ENCODE results near the gene TCF23. TPM values are rescaled to one million over a fixed set of nuclear protein-coding genes. Genes with fewer than 3 reads are reported as not detected.

TCF23 gene
- total and polyA plus RNA-seq, 9 donors: 8.4 to 72.2 (median 41.7) TPM

DNA sequence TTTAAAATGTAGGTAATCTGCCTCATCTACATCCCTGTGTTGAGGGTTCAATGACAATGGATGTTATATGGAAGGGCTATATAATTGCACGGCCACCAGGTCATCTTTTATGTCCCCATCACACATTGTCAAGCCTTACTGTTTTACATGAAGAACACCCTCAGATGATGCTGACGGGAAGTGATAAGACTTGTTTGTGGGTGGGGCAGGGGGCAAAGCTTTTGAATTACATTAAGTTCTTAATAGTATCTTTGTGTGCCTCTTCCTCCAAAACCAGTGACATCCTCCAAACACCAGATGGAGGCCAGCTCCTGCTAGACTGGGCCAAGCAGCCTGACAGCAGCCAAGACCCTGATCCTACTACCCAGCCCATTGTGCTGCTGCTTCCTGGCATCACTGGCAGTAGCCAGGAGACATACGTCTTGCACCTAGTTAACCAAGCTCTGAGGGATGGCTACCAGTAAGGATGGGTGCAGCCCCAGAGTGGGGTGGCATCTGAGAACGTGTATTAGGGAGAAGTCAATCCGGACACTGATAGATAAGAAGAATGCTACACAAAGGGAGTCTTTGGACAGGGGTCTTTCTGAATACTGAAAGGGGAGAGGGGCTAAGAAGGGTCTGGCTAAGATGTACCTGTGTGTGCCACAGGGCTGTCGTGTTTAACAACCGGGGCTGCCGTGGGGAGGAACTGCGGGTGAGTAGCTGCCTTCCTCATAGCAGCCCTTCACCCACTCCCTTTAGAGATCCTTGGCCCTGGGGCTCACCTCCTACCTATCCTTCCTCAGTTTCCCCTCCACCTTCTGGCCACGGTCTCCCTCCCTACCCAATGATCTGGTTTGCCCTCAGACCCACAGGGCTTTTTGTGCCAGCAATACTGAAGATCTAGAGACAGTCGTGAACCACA, 19.9 kb upstream of the TCF23 start:
- 51 to 61% (median 60%) methylated on average over 11 of the region's 11 CpGs for WGBS, 3 donors
- Histone ChIP-seq H3K36me3 (no peaks in the 10 kb centered on the region), H3K9me3 (no peaks in the 10 kb centered on the region), H3K27ac (no peak overlapping the region), H3K4me3 (no peak overlapping the region), H3K27me3 (no peaks in the 10 kb centered on the region), H3K4me1 (ENCODE audit: insufficient read depth) (peaks cover 6% of the 10 kb centered on the region)
- intact Hi-C loops (cut with DNase I): no loop called here
- no peak for TF ChIP-seq EP300 (IDR thresholded peaks at IDR 0.05)
- TF ChIP-seq POLR2A (IDR thresholded peaks at IDR 0.05): no peak
- TF ChIP-seq, protein P1, sequence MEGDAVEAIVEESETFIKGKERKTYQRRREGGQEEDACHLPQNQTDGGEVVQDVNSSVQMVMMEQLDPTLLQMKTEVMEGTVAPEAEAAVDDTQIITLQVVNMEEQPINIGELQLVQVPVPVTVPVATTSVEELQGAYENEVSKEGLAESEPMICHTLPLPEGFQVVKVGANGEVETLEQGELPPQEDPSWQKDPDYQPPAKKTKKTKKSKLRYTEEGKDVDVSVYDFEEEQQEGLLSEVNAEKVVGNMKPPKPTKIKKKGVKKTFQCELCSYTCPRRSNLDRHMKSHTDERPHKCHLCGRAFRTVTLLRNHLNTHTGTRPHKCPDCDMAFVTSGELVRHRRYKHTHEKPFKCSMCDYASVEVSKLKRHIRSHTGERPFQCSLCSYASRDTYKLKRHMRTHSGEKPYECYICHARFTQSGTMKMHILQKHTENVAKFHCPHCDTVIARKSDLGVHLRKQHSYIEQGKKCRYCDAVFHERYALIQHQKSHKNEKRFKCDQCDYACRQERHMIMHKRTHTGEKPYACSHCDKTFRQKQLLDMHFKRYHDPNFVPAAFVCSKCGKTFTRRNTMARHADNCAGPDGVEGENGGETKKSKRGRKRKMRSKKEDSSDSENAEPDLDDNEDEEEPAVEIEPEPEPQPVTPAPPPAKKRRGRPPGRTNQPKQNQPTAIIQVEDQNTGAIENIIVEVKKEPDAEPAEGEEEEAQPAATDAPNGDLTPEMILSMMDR (IDR thresholded peaks at IDR 0.05): no peak
- no peak for DNase-seq

DNA sequence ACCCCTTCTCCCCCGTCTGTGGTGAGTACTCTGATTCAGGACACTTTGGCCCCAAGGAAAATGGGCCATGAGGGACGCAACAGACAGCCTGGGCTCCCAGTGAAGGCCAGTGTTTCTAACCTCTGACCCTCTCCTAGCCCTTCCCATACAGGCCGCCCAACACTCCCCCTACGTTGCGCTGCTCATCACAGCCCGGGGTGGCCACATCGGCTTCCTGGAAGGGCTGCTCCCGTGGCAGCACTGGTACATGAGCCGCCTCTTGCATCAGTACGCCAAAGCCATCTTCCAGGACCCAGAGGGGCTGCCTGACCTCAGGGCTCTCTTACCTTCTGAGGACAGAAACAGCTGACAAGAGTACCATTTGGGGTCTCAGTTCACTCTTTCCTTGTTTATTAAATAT, 18.4 kb upstream of the TCF23 start:
- TF ChIP-seq EP300 (IDR thresholded peaks at IDR 0.05): no peak
- TF ChIP-seq, protein P1 (IDR thresholded peaks at IDR 0.05): no peak
- TF ChIP-seq POLR2A (IDR thresholded peaks at IDR 0.05): no peak
- no peak overlapping the region for H3K27ac ChIP-seq
- no peaks in the 10 kb centered on the region for H3K9me3 ChIP-seq
- intact Hi-C loops (cut with DNase I): loop anchor here in 3 of 4 donors (5.0 kb wide), 2 partner anchors 57 to 62 kb away; no protein-coding TSS in a partner anchor
- WGBS, 3 donors: 71 to 86% (median 81%) methylated on average over 10 of the region's 10 CpGs
- H3K27me3 ChIP-seq: no peaks in the 10 kb centered on the region
- peaks cover 6% of the 10 kb centered on the region for H3K4me1 ChIP-seq (ENCODE audit: insufficient read depth)
- no peak overlapping the region for H3K4me3 ChIP-seq
- DNase-seq: no peak
- no peaks in the 10 kb centered on the region for H3K36me3 ChIP-seq

DNA sequence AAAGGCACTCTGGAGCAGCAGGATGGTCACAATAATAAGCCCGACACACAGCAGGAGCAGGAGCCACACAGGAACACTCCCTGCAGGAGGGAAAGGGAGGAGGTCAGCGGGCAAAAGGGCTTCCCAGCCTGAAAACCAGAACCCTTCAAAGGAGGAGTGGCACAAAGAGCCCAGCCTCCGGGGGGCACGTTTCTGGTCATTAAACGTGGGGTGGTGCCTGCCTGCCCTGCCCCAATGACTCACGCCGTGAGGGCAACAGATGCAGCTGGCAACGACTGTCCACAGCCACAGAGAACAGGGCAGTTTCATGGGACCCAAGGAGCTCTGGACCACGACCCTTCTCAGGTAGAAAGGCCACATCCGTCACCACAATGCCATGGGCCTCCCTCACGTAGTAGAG, 17.4 kb upstream of the TCF23 start:
- DNase-seq: no peak
- peaks cover 6% of the 10 kb centered on the region for H3K4me1 ChIP-seq (ENCODE audit: insufficient read depth)
- H3K9me3 ChIP-seq: no peaks in the 10 kb centered on the region
- TF ChIP-seq EP300 (IDR thresholded peaks at IDR 0.05): no peak
- no peak for TF ChIP-seq POLR2A (IDR thresholded peaks at IDR 0.05)
- no peak overlapping the region for H3K27ac ChIP-seq
- H3K36me3 ChIP-seq: no peaks in the 10 kb centered on the region
- H3K27me3 ChIP-seq: no peaks in the 10 kb centered on the region
- intact Hi-C loops (cut with DNase I): loop anchor here in 3 of 4 donors (5.0 kb wide), 2 partner anchors 56 to 61 kb away; no protein-coding TSS in a partner anchor
- 77 to 82% (median 79%) methylated on average over 9 to 11 of the region's 11 CpGs for WGBS, 3 donors
- H3K4me3 ChIP-seq: no peak overlapping the region

DNA sequence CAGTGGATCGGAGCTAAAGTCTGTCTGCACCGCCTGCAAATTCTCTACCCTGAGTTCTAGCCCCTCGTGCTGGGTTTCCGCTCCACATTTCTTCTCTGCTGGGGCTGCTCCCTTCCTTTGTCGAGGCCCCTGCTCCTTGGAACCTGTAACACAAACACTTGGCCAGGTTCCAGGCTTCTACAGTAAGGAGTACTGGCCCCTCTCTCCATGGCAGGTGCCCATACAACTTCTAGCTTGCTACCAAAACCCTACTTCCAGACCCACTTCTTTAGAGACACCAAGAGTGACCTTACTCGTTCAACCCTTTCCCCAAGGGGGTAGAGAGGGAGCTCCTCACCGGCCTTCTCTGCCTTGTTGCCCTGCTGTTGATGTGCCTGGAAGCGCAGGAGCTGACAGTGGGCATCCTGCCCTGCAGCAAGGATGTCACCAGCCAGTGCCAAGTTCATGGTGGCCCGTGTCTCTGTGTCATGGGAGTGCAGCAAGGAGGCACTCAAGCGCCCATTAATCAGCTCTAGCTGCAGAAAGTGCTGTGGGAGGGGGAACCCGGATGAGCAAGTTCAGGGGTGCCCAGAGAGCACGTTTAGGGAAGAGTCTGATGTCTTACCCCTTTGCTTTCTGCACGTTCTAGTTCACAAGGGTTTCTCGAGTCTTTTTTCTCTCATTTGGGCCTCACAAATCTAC, 15.5 kb upstream of the TCF23 start:
- Histone ChIP-seq H3K9me3 (no peaks in the 10 kb centered on the region), H3K27ac (peak overlapping the region in 1 of 2 donors; percentile 83), H3K27me3 (no peaks in the 10 kb centered on the region), H3K4me1 (ENCODE audit: insufficient read depth) (peaks cover 6% of the 10 kb centered on the region), H3K36me3 (no peaks in the 10 kb centered on the region), H3K4me3 (peak overlapping the region; percentile 89)
- peak in 1 of 5 donors; percentile 59 for DNase-seq
- intact Hi-C loops (cut with DNase I): loop anchor here (2.0 to 5.0 kb wide), 3 partner anchors 54 to 59 kb away; no protein-coding TSS in a partner anchor
- no peak for TF ChIP-seq EP300 (IDR thresholded peaks at IDR 0.05)
- TF ChIP-seq POLR2A (IDR thresholded peaks at IDR 0.05): no peak
- TF ChIP-seq, protein P1 (IDR thresholded peaks at IDR 0.05): no peak
- 8 to 17% (median 11%) methylated on average over 14 of the region's 14 CpGs for WGBS, 3 donors
